ENCODE results near the gene APBB2. TPM values are rescaled to one million over a fixed set of nuclear protein-coding genes. Genes with fewer than 3 reads are reported as not detected.

APBB2 gene
- total and polyA plus RNA-seq, 8 donors: 4.7 to 55.4 (median 23.1) TPM

DNA sequence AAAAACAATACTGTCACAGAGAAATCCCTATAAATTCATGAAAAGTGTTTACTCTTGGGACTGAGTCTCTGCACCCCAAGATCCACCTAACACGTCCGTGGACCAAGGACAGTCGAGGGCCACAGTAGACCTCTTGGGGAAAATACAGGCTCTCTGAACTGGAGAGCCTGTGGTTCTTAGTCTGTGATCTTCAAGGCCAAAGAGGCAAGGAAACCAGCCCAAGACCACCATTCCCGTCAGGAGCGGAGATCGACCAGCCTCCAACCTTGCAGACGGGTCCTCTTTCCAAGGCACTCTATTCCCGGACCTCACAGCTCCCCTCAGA is 1.6 kb upstream of the APBB2 start:
- H3K4me1 ChIP-seq: peaks cover 20 to 51% (median 37%) of the 10 kb centered on the region in 4 donors
- H3K27ac ChIP-seq: peak overlapping the region; percentile 84 to 97 (median 90)
- TF ChIP-seq EP300 (IDR thresholded peaks at IDR 0.05): no peak
- TF ChIP-seq POLR2AphosphoS5 (IDR thresholded peaks at IDR 0.05): no peak
- TF ChIP-seq, protein P1, sequence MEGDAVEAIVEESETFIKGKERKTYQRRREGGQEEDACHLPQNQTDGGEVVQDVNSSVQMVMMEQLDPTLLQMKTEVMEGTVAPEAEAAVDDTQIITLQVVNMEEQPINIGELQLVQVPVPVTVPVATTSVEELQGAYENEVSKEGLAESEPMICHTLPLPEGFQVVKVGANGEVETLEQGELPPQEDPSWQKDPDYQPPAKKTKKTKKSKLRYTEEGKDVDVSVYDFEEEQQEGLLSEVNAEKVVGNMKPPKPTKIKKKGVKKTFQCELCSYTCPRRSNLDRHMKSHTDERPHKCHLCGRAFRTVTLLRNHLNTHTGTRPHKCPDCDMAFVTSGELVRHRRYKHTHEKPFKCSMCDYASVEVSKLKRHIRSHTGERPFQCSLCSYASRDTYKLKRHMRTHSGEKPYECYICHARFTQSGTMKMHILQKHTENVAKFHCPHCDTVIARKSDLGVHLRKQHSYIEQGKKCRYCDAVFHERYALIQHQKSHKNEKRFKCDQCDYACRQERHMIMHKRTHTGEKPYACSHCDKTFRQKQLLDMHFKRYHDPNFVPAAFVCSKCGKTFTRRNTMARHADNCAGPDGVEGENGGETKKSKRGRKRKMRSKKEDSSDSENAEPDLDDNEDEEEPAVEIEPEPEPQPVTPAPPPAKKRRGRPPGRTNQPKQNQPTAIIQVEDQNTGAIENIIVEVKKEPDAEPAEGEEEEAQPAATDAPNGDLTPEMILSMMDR (IDR thresholded peaks at IDR 0.05): no peak
- TF ChIP-seq POLR2A (IDR thresholded peaks at IDR 0.05): no peak
- H3K36me3 ChIP-seq: no peaks in the 10 kb centered on the region
- DNase-seq: no peak
- intact Hi-C loops (cut with DNase I; ENCODE audit: low total_unique reads): no loop called here
- 11 to 33% (median 19%) methylated on average over 5 to 8 of the region's 8 CpGs for WGBS, 5 donors
- no peaks in the 10 kb centered on the region for H3K9me3 ChIP-seq
- peaks cover 0 to 13% (median 0%) of the 10 kb centered on the region in 3 donors for H3K27me3 ChIP-seq
- H3K4me3 ChIP-seq: peak overlapping the region; percentile 50 to 58 (median 54)

DNA sequence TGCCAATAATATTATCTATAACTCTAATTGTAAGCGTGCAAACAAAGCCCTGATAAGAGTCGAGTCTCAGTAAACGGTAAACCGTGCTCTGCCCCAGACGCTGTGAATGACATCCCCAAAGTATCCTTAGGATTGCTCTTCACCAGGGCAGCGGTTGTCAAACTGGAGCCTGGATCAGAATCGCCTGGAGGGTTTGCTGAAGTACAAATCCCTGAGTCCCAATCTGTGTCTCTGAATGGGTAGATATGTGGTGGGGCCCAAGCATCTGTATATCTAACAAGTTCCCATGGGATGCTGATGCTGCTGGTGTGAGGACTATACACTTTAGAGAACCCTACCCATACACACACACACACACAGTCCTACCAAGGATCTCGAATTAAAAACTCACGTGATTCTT is 813 bp upstream of the APBB2 start:
- intact Hi-C loops (cut with DNase I; ENCODE audit: low total_unique reads): no loop called here
- peaks cover 20 to 51% (median 40%) of the 10 kb centered on the region in 4 donors for H3K4me1 ChIP-seq
- WGBS, 5 donors: 19 to 36% (median 29%) methylated on average over 9 of the region's 9 CpGs
- peaks cover 0 to 10% (median 0%) of the 10 kb centered on the region in 3 donors for H3K27me3 ChIP-seq
- H3K9me3 ChIP-seq: no peaks in the 10 kb centered on the region
- TF ChIP-seq, protein P1 (IDR thresholded peaks at IDR 0.05): no peak
- TF ChIP-seq POLR2A (IDR thresholded peaks at IDR 0.05) (no peak), POLR2AphosphoS5 (IDR thresholded peaks at IDR 0.05) (no peak), EP300 (IDR thresholded peaks at IDR 0.05) (no peak)
- peak overlapping the region; percentile 17 to 95 (median 89) for H3K27ac ChIP-seq
- DNase-seq: peak in 1 of 2 donors; percentile 29
- no peaks in the 10 kb centered on the region for H3K36me3 ChIP-seq
- peak overlapping the region; percentile 81 to 96 (median 92) for H3K4me3 ChIP-seq

DNA sequence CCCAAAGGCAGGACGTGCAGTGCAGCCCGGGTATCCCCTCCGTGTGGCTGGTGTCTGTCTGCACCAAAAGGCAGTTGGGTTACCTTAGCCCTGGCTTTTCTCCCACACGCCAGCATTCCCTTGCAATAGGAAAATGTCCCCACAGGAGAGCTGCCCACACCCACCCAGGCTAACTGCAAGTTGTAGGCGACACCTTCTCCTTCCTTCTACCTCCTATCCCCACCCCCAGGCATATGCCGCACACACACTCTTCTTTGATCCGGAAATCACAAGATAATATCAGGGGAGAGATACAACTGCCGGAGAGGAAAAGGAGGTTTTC is 444 bp upstream of the APBB2 start:
- Histone ChIP-seq H3K4me1 (peaks cover 20 to 54% (median 40%) of the 10 kb centered on the region in 4 donors), H3K27ac (peak overlapping the region; percentile 59 to 95 (median 89)), H3K27me3 (peaks cover 0 to 10% (median 0%) of the 10 kb centered on the region in 3 donors), H3K9me3 (no peaks in the 10 kb centered on the region), H3K4me3 (peak overlapping the region; percentile 81 to 96 (median 92)), H3K36me3 (no peaks in the 10 kb centered on the region)
- DNase-seq: no peak
- WGBS, 5 donors: 10 to 38% (median 14%) methylated on average over 5 to 8 of the region's 8 CpGs
- intact Hi-C loops (cut with DNase I; ENCODE audit: low total_unique reads): loop anchor here (5.0 kb wide), 2 partner anchors 237 to 287 kb away; no protein-coding TSS in a partner anchor
- TF ChIP-seq, protein P1 (IDR thresholded peaks at IDR 0.05): peak in 3 of 7 experiments; percentile 13 to 45 (median 20)
- TF ChIP-seq EP300 (IDR thresholded peaks at IDR 0.05) (no peak), POLR2AphosphoS5 (IDR thresholded peaks at IDR 0.05) (no peak)

DNA sequence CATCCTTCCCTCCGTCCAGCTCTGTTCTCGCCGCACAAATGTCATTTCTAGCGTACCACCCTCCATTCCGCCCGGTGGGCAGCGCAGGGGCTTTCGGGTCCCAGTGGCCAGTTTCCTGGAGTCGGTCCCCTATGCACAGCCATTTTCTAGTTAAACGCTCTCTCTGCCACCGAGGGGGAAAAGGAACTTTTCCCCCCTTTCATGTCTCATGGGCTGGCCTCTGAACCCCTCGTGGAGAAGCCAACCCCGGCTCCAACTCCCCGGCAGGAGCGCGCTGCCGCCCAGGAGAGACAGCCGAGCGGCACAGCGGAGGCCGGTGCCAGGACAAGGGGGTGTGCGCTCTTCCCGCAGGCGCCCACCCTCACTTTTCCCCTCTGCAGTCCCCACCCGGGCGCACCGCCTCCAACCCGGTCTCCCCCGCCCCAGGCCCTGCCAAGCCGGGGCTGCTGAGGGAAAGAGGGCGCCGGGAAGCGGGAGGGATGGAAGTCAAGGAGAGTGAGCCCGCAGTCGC is 662 bp downstream of the APBB2 start:
- H3K27ac ChIP-seq: peak overlapping the region; percentile 84 to 95 (median 90)
- H3K27me3 ChIP-seq: peaks cover 0 to 10% (median 0%) of the 10 kb centered on the region in 3 donors
- H3K4me3 ChIP-seq: peak overlapping the region; percentile 81 to 96 (median 92)
- H3K4me1 ChIP-seq: peaks cover 20 to 65% (median 40%) of the 10 kb centered on the region in 4 donors
- peak in 1 of 2 donors; percentile 73 for DNase-seq
- no peaks in the 10 kb centered on the region for H3K9me3 ChIP-seq
- no peaks in the 10 kb centered on the region for H3K36me3 ChIP-seq
- 0 to 2% (median 1%) methylated on average over 10 to 35 of the region's 35 CpGs for WGBS, 5 donors
- no peak for TF ChIP-seq POLR2AphosphoS5 (IDR thresholded peaks at IDR 0.05)
- TF ChIP-seq, protein P1 (IDR thresholded peaks at IDR 0.05): no peak
- TF ChIP-seq POLR2A (IDR thresholded peaks at IDR 0.05): no peak
- no peak for TF ChIP-seq EP300 (IDR thresholded peaks at IDR 0.05)
- intact Hi-C loops (cut with DNase I; ENCODE audit: low total_unique reads): loop anchor here (5.0 kb wide), 2 partner anchors 236 to 286 kb away; no protein-coding TSS in a partner anchor
